ENCODE data around the gene ABLIM2.

DNA sequence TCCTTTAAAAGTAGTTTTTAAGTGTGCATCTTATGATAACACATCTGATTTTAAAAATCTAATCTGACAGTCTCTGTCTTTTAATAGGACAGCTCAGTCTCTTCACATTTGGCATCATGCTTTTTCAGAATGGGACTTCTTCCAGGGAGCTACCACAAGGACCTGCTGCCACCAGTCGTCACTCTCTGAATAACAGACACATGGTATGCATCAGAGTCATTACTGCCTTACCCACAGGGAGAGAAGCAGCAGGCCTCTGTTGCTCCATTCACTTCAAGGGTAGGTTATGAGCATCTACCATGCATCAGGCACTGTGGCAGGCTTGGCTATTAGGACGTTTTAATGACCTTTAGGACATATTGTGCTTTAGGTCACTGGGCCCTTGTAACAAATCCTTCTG is 169.0 kb downstream of the ABLIM2 start:
- TF ChIP-seq, protein P1, sequence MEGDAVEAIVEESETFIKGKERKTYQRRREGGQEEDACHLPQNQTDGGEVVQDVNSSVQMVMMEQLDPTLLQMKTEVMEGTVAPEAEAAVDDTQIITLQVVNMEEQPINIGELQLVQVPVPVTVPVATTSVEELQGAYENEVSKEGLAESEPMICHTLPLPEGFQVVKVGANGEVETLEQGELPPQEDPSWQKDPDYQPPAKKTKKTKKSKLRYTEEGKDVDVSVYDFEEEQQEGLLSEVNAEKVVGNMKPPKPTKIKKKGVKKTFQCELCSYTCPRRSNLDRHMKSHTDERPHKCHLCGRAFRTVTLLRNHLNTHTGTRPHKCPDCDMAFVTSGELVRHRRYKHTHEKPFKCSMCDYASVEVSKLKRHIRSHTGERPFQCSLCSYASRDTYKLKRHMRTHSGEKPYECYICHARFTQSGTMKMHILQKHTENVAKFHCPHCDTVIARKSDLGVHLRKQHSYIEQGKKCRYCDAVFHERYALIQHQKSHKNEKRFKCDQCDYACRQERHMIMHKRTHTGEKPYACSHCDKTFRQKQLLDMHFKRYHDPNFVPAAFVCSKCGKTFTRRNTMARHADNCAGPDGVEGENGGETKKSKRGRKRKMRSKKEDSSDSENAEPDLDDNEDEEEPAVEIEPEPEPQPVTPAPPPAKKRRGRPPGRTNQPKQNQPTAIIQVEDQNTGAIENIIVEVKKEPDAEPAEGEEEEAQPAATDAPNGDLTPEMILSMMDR (IDR thresholded peaks at IDR 0.05): no peak
- TF ChIP-seq POLR2A (IDR thresholded peaks at IDR 0.05): no peak
